MM.1S (cell line): ENCODE data around the gene RAB6B.

ENCODE experiments used
- CTCF ChIP-seq: fragments of 300-600 bp; sonication (generic); IDR thresholded peaks from 2 replicates; pipeline ENCODE4 v1.5.1; 2016; ENCODE audit warnings: antibody characterized with exemption, low read length, mixed read lengths
- EZH2phosphoT487 ChIP-seq: fragments of 300-600 bp; sonication (generic); IDR thresholded peaks from 2 replicates; pipeline ENCODE4 v1.6.1; 2018; ENCODE audit warnings: antibody characterized with exemption, low read length

DNA sequence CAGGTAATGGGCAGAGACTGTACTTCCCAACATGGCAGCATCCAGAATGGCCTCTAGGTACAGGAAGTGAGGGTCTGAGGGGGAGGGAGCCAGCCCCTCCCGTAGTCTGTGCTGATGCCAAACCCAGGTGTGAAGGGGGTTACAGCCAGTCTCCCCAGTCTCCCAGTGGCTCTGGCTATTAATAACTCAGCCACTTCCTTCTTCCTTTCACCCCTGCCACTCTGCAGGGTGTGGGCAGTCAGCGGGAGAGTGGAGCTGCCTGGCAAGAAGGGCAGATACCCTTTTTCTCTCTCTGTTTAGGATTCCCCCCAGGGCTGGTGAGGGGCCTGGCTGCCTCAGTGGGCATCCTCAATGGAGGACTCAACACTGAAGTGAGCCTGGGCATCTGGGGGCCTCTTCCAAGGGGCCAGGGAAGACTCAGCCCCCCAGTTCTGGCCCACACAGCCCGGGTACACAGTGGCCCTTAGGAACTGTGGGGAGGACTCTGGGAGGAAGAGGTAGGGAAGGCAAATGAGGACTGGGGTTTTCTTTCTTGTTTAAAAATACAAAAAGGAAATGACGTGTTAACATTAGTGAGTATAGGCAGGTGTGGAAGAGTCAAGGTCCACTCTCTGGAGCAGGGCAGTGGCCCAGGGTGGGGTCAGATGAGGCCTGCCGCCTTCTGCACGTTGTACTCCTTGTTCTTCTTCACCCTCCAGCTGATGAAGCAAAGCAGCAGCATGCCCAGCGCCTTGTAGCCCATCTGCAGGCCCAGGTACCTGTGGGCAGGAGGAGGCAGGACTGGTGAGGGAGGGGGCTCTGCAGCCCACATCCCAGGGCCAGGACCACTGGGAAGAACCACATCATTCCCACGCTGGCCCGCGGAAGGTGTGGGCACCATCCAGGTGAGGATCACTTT lies 38.6 kb upstream of the RAB6B start:
- TF ChIP-seq CTCF = no peak
- no peak for TF ChIP-seq EZH2phosphoT487
